IMR-90 (cell line): ENCODE results near the gene ODAD3. TPM values are rescaled to one million over a fixed set of nuclear protein-coding genes. Genes with fewer than 3 reads are reported as not detected.

ENCODE experiments used
- ATAC-seq: fragments of 200-7000 bp; cut with Tn5 transposase; 2 replicates; pipeline ENCODE4 v1.9.1; 2020; ENCODE audit warnings: low read depth, mild to moderate bottlenecking, moderate library complexity
- BruUV-seq: library from RNA; stranded (reverse); fragments of 400-500 nt; replicated peaks from 2 replicates; lab custom pipeline; 2021; lab: Mats Ljungman, UMichigan
- CTCF ChIA-PET: fragments of 300-600 bp; formaldehyde crosslinking; extraction: SDS; loops from one replicate; lab custom pipeline; 2021; ENCODE audit warnings: antibody characterized with exemption; lab: Yijun Ruan, JAX
- POLR2A ChIA-PET: fragments of 300-600 bp; sonication (Branson Sonifier 250); formaldehyde crosslinking; loops from one replicate; lab custom pipeline; 2022; ENCODE audit warnings: antibody characterized with exemption; ENCODE audit not compliant: unreplicated experiment; lab: Charles Lee
- DNase-seq: peaks from one replicate; pipeline ENCODE4 v3.0.0; 2013
- H2AFZ ChIP-seq: replicated peaks from 2 replicates; pipeline ENCODE3; 2013; ENCODE audit warnings: low read length, mild to moderate bottlenecking; ENCODE audit not compliant: poor library complexity
- H2AK5ac ChIP-seq: 2 replicates; pipeline ENCODE4 v1.6.1; 2013; ENCODE audit warnings: low read depth, low read length, inconsistent platforms
- H2AK9ac ChIP-seq: replicated peaks from 2 replicates; pipeline ENCODE3; 2013; ENCODE audit warnings: mild to moderate bottlenecking, low read depth, low read length, moderate library complexity; ENCODE audit not compliant: poor library complexity
- H2BK120ac ChIP-seq: 2 replicates; pipeline ENCODE4 v1.6.1; 2013; ENCODE audit warnings: low read depth, low read length, inconsistent platforms
- H2BK15ac ChIP-seq: 3 replicates; pipeline ENCODE4 v1.6.1; 2013; ENCODE audit warnings: low read depth, low read length, inconsistent platforms
- H2BK20ac ChIP-seq: 2 replicates; pipeline ENCODE4 v1.6.1; 2013; ENCODE audit warnings: low read depth, mild to moderate bottlenecking, inconsistent platforms, low read length, moderate library complexity
- H2BK5ac ChIP-seq: 2 replicates; pipeline ENCODE4 v1.6.1; 2013; ENCODE audit warnings: mild to moderate bottlenecking, low read depth, low read length, inconsistent platforms; ENCODE audit not compliant: poor library complexity, severe bottlenecking
- H3K14ac ChIP-seq: replicated peaks from 2 replicates; pipeline ENCODE4 v1.6.1; 2013; ENCODE audit warnings: low read depth, low read length, inconsistent platforms
- H3K18ac ChIP-seq: 2 replicates; pipeline ENCODE4 v1.6.1; 2013; ENCODE audit warnings: low read depth, low read length, control low read depth
- H3K23ac ChIP-seq: 2 replicates; pipeline ENCODE4 v1.6.1; 2013; ENCODE audit warnings: low read depth, low read length, inconsistent platforms
- H3K27ac ChIP-seq: 2 replicates; pipeline ENCODE4 v1.5.1; 2013; ENCODE audit warnings: mild to moderate bottlenecking, control low read depth, low read length; ENCODE audit not compliant: insufficient read depth
- H3K27me3 ChIP-seq: 2 replicates; pipeline ENCODE4 v1.6.1; 2013; ENCODE audit warnings: low read length; ENCODE audit not compliant: control insufficient read depth, insufficient read depth
- H3K36me3 ChIP-seq: 2 replicates; pipeline ENCODE4 v1.6.1; 2013; ENCODE audit warnings: low read length, mixed read lengths; ENCODE audit not compliant: control insufficient read depth, insufficient read depth
- H3K4ac ChIP-seq: 2 replicates; pipeline ENCODE4 v1.6.1; 2013; ENCODE audit warnings: low read depth, low read length, inconsistent platforms
- H3K4me1 ChIP-seq: 2 replicates; pipeline ENCODE4 v1.6.1; 2013; ENCODE audit warnings: low read length, mixed read lengths; ENCODE audit not compliant: control insufficient read depth, insufficient read depth
- H3K4me2 ChIP-seq: 2 replicates; pipeline ENCODE4 v1.6.1; 2013; ENCODE audit warnings: low read depth, mild to moderate bottlenecking, control low read depth, low read length, moderate library complexity
- H3K4me3 ChIP-seq: 2 replicates; pipeline ENCODE4 v1.5.1; 2013; ENCODE audit warnings: low read depth, mild to moderate bottlenecking, control low read depth, low read length, moderate library complexity; ENCODE audit not compliant: insufficient read depth
- H3K56ac ChIP-seq: 2 replicates; pipeline ENCODE4 v1.6.1; 2013; ENCODE audit warnings: low read length, inconsistent platforms; ENCODE audit not compliant: insufficient read depth; ENCODE audit errors: extremely low read depth
- H3K79me1 ChIP-seq, 2 experiments: 2 replicates each; pipeline ENCODE4 v1.6.1; 2013; ENCODE audit warnings: low read length in 2 of 2, inconsistent platforms in 1 of 2, low read depth in 1 of 2
- H3K9ac ChIP-seq: 2 replicates; pipeline ENCODE4 v1.6.1; 2013; ENCODE audit warnings: low read depth, low read length, control low read depth
- H3K9me1 ChIP-seq: 2 replicates; pipeline ENCODE4 v1.6.1; 2013; ENCODE audit warnings: low read length, inconsistent platforms; ENCODE audit not compliant: insufficient read depth
- H3K9me3 ChIP-seq: 2 replicates; pipeline ENCODE4 v1.6.1; 2013; ENCODE audit warnings: low read length; ENCODE audit not compliant: control insufficient read depth, insufficient read depth
- H4K20me1 ChIP-seq: 2 replicates; pipeline ENCODE4 v1.6.1; 2013; ENCODE audit warnings: low read length, inconsistent platforms; ENCODE audit not compliant: insufficient read depth
- H4K5ac ChIP-seq: 2 replicates; pipeline ENCODE4 v1.6.1; 2013; ENCODE audit warnings: mild to moderate bottlenecking, low read depth, low read length, control low read depth
- H4K8ac ChIP-seq, 2 experiments: 2 replicates each; pipeline ENCODE4 v1.6.1; 2013; ENCODE audit warnings: low read depth in 2 of 2, low read length in 2 of 2, control low read depth in 1 of 2, inconsistent platforms in 1 of 2
- H4K91ac ChIP-seq: 2 replicates; pipeline ENCODE4 v1.6.1; 2013; ENCODE audit warnings: low read depth, low read length, inconsistent platforms; ENCODE audit not compliant: insufficient read depth
- CEBPB ChIP-seq: IDR thresholded peaks from 2 replicates; pipeline ENCODE4 v1.6.1; 2012; ENCODE audit warnings: low read depth, low read length, improper control_type of control experiment
- CHD1 ChIP-seq: IDR thresholded peaks from 2 replicates; pipeline ENCODE4 v1.6.1; 2012; ENCODE audit warnings: low read depth, low read length, improper control_type of control experiment
- CTCF ChIP-seq: conservative IDR thresholded peaks from 2 replicates; pipeline ENCODE4 v1.5.1; 2012; ENCODE audit warnings: mild to moderate bottlenecking, low read depth, low read length, improper control_type of control experiment
- MXI1 ChIP-seq: IDR thresholded peaks from 2 replicates; pipeline ENCODE4 v1.6.1; 2012; ENCODE audit warnings: low read depth, mild to moderate bottlenecking, low read length, moderate library complexity, borderline replicate concordance
- NFE2L2 ChIP-seq: fragments of 150-350 bp; IDR thresholded peaks from 2 replicates; pipeline ENCODE4 v1.6.1; 2016; ENCODE audit warnings: low read depth, mild to moderate bottlenecking, low read length
- RAD21 ChIP-seq: IDR thresholded peaks from 2 replicates; pipeline ENCODE4 v1.6.1; 2012; ENCODE audit warnings: low read length, improper control_type of control experiment
- RCOR1 ChIP-seq: IDR thresholded peaks from 2 replicates; pipeline ENCODE4 v1.6.1; 2012; ENCODE audit warnings: mild to moderate bottlenecking, low read length, improper control_type of control experiment; ENCODE audit not compliant: insufficient replicate concordance
- RFX5 ChIP-seq: IDR thresholded peaks from 2 replicates; pipeline ENCODE4 v1.8.0; 2012; ENCODE audit warnings: low read depth, mild to moderate bottlenecking, low read length, moderate library complexity
- SMC3 ChIP-seq: fragments of 150-350 bp; IDR thresholded peaks from 2 replicates; pipeline ENCODE4 v1.6.1; 2016; ENCODE audit warnings: low read depth, mild to moderate bottlenecking, antibody characterized with exemption, low read length, moderate library complexity
- WGBS, 2 experiments: methylation state at CpG; one replicate each; pipeline versions ENCODE4 v1.1.5 to v1.1.7; 2013; ENCODE audit warnings: missing lambda C conversion rate in 2 of 2; ENCODE audit not compliant: insufficient read length in 1 of 2; ENCODE audit errors: extremely low coverage in 2 of 2; 5-methylcytosine and 5-hydroxymethylcytosine counted together
- dilution Hi-C: fragments of 300-500 bp; cut with HindIII; formaldehyde crosslinking; loops from one replicate; pipeline ENCODE4 v1.14.3; 2018; ENCODE audit warnings: low sequenced_read_pairs; ENCODE audit not compliant: unreplicated experiment
- in situ Hi-C: fragments of 300-500 bp; cut with MboI; formaldehyde crosslinking; loops from 3 replicates; pipeline ENCODE4 v1.14.3; 2019; ENCODE audit warnings: low sequenced_read_pairs, inconsistent platforms, mixed read lengths
- intact Hi-C: fragments of 100-400 bp; cut with micrococcal nuclease; formaldehyde crosslinking; loops from 2 replicates; pipeline ENCODE4 v1.10.0; 2022
- polyA plus RNA-seq, 3 experiments: library from polyadenylated mRNA; depleted of rRNA; stranded (reverse); fragments of >200 nt; gene quantifications; 2 replicates each; pipeline ENCODE4 v1.2.3, GENCODE V29; 2012; ENCODE audit warnings: low replicate concordance in 1 of 3
- total RNA-seq: library from RNA; depleted of rRNA; stranded (reverse); fragments of >200 nt; gene quantifications from 2 replicates; pipeline ENCODE4 v1.2.3, GENCODE V29; 2012
- TF ChIP-seq, protein P1 (sequence below): fragments of 150-350 bp; IDR thresholded peaks from 2 replicates; pipeline ENCODE4 v1.6.1; 2016; ENCODE audit warnings: low read depth, mild to moderate bottlenecking, low read length, moderate library complexity, borderline replicate concordance
- TF ChIP-seq, protein P2 (sequence below): fragments of 150-350 bp; IDR thresholded peaks from 2 replicates; pipeline ENCODE4 v1.6.1; 2017; ENCODE audit warnings: mild to moderate bottlenecking, antibody characterized with exemption, low read length, low read depth

ODAD3 gene
- total and polyA plus RNA-seq, 2 of the 4 experiments (the other 2 are of a cell fraction): under 0.01 to 0.44 TPM

GRCh38 chr19:11426656-11427055 lies 8.3 kb downstream of the ODAD3 start:
- Histone ChIP-seq H4K5ac (no peak overlapping the region), H3K36me3 (no peaks in the 10 kb centered on the region), H4K91ac (no peak overlapping the region), H4K8ac (no peak overlapping the region), H3K4ac (no peak overlapping the region), H3K14ac (no peak overlapping the region), H3K27ac (no peak overlapping the region), H2AK9ac (no peak overlapping the region), H3K27me3 (peaks cover 20% of the 10 kb centered on the region), H3K56ac (no peak overlapping the region), H2AK5ac (no peak overlapping the region), H3K9me1 (no peaks in the 10 kb centered on the region), H2BK20ac (no peak overlapping the region), H3K9me3 (no peaks in the 10 kb centered on the region), H2BK120ac (no peak overlapping the region), H3K23ac (no peak overlapping the region), H3K4me2 (no peak overlapping the region), H3K18ac (no peak overlapping the region), H4K20me1 (no peaks in the 10 kb centered on the region), H3K4me3 (no peak overlapping the region), H2AFZ (no peak overlapping the region), H3K4me1 (no peaks in the 10 kb centered on the region), H3K79me1 (no peaks in the 10 kb centered on the region), H2BK5ac (no peak overlapping the region), H2BK15ac (no peak overlapping the region), H3K9ac (no peak overlapping the region)
- no peak for TF ChIP-seq NFE2L2
- no peak for TF ChIP-seq SMC3
- no peak for TF ChIP-seq RAD21
- TF ChIP-seq RFX5: no peak
- TF ChIP-seq, protein P1, sequence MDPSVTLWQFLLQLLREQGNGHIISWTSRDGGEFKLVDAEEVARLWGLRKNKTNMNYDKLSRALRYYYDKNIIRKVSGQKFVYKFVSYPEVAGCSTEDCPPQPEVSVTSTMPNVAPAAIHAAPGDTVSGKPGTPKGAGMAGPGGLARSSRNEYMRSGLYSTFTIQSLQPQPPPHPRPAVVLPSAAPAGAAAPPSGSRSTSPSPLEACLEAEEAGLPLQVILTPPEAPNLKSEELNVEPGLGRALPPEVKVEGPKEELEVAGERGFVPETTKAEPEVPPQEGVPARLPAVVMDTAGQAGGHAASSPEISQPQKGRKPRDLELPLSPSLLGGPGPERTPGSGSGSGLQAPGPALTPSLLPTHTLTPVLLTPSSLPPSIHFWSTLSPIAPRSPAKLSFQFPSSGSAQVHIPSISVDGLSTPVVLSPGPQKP: no peak
- TF ChIP-seq, protein P2, sequence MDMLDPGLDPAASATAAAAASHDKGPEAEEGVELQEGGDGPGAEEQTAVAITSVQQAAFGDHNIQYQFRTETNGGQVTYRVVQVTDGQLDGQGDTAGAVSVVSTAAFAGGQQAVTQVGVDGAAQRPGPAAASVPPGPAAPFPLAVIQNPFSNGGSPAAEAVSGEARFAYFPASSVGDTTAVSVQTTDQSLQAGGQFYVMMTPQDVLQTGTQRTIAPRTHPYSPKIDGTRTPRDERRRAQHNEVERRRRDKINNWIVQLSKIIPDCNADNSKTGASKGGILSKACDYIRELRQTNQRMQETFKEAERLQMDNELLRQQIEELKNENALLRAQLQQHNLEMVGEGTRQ: no peak
- TF ChIP-seq RCOR1: no peak
- TF ChIP-seq MXI1: no peak
- no peak for TF ChIP-seq CTCF
- no peak for TF ChIP-seq CEBPB
- TF ChIP-seq CHD1: no peak
- dilution Hi-C loops: no loop called here
- DNase-seq (no peak), ATAC-seq (no peak)
- BruUV-seq: no TSS peak
- intact Hi-C loops: no loop called here
- in situ Hi-C loops: no loop called here
- POLR2A ChIA-PET: no interaction called here
- CTCF ChIA-PET: no interaction called here
- 87% methylated on average over 16 of the region's 19 CpGs; no CpG with 5 or more reads in 1 of the 2 experiments for WGBS, 2 experiments
